GM18498 (cell line): ENCODE data around the gene IPMK.
"Not testable (repeated sequence)": the region's sequence is repeated elsewhere in the genome, so short reads cannot be mapped to it uniquely, and the experiment has no call there.

Source experiments
- ATAC-seq: cut with Tn5 transposase; IDR thresholded peaks from one replicate; pipeline ENCODE4 v1.9.1; 2021; ENCODE audit warnings: mild to moderate bottlenecking, moderate library complexity; ENCODE audit not compliant: unreplicated experiment

The IPMK gene

GRCh38 chr10:58268454-58268945 lies 806 bp upstream of the IPMK start:
- ATAC-seq: peak; percentile 2

GRCh38 chr10:58266826-58267712 lies 625 bp downstream of the IPMK start:
- ATAC-seq: peak; percentile 16

- peak; percentile 13 for ATAC-seq
Observed at GRCh38 chr10:58266003-58266825, 1.5 kb downstream of the IPMK start.

DNA sequence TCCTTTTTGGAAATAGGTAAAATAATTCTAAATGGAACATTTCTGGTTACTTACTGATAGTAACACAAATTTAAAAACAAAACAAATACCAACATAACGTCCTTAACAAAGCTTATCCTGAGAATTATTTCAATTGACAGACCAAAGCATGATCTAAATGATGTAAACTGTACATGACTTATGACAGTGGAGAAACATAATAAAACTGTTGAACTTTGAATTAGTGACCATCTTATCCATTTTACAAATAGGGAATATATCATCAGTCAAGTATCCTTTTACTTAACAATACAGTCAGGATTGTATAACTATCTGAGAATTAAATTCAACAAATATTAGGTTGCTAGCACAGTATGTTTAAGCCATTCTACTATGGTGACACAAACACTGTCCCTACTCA lies 2.4 kb downstream of the IPMK start:
- no peak for ATAC-seq

DNA sequence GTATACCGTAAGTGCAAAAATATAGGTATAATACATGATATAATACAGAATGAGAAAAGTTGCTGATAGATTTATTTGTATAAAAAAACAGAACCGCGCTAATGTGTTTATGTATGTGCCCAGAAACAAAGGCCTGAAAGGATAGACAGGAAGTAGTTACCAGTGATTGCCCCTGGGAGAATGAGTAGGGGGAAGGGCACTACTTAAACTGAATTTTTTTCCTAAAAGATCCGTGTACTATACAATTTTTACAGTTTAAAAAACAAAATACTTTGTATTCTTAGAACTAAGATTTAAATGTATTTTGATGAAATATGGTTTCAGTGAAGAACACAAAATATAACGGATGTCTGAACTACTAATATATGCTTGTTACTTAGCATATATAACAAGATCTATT lies 2.9 kb downstream of the IPMK start:
- no peak for ATAC-seq

- ATAC-seq: no peak
Observed at GRCh38 chr10:58262766-58263165, 4.9 kb downstream of the IPMK start.

DNA sequence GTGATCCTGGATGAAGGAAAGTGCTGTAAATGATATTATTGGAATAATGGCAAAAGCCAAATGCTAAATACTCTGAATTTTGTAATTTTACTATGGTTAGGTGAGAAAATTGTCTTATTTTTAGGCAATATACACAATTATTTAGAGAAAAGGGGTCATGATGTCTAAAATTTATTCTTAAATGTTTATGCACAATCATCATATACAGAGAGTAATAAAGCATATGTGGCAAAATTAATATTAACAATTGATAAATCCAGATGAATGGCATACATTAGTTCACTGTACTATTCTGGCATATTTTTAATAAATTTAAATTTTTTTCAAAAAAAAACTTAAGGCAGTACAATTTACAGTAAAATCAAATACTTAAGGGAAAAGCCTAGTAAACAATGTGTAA lies 7.4 kb downstream of the IPMK start:
- no peak for ATAC-seq

DNA sequence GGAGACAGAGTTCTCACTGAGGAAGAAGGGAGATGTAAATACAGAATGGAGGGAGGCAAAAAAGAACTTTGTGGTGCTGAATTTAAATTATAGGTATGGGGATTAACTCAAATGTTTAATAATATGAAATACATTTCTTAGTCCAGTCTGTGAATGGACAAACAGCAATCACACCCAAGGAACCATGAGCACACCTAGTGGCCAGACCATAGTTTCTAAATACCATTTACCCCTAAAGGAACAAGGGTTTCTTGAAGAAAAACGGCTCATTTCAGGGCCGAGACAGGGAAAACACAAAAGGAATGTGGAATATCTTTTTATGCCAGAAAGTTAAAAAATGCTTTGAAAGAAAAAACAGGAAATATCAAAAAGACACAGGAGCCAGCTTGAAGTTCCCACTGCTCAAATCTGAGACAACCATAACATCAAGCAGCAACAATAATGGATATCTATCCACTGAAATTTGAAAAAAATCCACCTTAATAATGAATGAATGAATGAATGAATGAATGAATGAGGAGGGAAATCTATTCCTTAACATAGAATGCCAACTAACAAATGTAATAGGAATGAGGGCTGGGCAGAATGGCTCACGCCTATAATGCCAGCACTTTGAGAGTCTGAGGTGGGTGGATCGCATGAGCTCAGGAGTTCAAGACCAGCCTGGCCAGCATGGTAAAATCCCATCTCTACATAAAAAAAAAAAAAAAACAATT lies 8.6 kb downstream of the IPMK start:
- ATAC-seq: no peak

- not testable (repeated sequence) for ATAC-seq
Observed at GRCh38 chr10:58256013-58256780, 11.5 kb downstream of the IPMK start.

- ATAC-seq: no peak
Observed at GRCh38 chr10:58254644-58255043, 13.1 kb downstream of the IPMK start.

DNA sequence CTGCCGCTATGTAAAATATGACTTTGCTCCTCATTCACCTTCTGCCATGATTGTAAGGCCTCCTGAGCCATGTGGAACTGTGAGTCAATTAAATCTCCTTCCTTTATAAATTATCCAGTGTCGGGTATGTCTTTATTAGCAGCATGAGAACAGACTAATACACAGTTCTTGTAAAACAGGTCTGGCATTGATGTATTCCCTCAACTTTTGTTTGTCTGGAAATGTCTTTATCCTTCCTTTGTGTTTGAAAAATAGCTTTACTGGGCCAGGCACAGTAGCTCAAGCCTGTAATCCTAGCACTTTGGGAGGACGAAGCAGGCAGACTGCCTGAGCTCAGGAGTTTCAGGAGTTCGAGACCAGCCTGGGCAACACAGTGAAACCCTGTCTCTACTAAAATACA lies 14.5 kb downstream of the IPMK start:
- no peak for ATAC-seq

DNA sequence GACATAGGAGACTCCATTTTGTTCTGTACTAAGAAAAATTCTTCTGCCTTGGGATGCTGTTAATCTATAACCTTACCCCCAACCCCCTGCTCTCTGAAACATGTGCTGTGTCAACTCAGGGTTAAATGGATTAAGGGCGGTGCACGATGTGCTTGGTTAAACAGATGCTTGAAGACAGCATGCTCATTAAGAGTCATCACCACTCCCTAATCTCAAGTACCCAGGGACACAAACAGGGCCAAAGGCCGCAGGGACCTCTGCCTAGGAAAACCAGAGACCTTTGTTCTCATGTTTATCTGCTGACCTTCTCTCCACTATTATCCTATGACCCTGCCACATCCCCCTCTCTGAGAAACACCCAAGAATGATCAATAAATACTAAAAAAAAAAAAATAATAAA lies 23.0 kb downstream of the IPMK start:
- ATAC-seq: not testable (repeated sequence)

DNA sequence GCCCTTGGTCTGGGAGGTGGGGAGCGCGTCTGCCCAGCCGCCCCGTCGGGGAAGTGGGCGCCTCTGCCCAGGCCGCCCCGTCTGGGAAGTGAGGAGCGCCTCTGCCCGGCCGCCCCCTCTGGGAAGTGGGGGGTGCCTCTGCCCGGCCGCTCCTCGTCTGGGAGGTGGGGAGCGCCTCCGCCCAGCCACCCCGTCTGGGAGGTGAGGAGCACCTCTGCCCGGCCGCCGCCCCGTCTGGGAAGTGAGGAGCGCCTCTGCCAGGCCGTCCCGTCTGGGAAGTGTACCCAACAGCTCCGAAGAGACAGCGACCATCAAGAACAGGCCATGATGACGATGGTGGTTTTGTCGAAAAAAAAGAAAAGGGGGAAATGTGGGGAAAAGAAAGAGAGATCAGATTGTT lies 23.5 kb downstream of the IPMK start:
- not testable (repeated sequence) for ATAC-seq

GRCh38 chr10:58243801-58244200 lies 23.9 kb downstream of the IPMK start:
- not testable (repeated sequence) for ATAC-seq

GRCh38 chr10:58243269-58243668 lies 24.4 kb downstream of the IPMK start:
- ATAC-seq: no peak

- no peak for ATAC-seq
Observed at GRCh38 chr10:58241346-58241745, 26.3 kb downstream of the IPMK start.

DNA sequence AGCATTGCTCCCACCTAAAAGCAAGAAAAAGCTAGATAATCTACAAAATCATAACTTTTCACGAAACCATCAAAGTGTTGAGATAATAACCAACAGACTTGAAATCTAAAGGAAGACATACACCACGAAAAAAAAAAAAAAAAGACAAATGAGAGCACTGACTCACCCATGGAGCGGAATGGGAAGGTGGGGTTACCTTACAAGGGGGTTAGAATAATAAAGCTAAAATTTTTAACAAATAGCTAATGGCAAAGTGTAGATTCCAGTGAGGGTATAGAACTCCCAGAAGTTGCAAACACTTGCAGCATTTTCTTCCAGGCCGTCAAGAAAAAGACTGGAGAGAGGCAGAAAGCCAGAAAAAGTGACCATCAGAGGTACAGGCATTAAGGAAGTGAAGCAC lies 27.2 kb downstream of the IPMK start:
- no peak for ATAC-seq

DNA sequence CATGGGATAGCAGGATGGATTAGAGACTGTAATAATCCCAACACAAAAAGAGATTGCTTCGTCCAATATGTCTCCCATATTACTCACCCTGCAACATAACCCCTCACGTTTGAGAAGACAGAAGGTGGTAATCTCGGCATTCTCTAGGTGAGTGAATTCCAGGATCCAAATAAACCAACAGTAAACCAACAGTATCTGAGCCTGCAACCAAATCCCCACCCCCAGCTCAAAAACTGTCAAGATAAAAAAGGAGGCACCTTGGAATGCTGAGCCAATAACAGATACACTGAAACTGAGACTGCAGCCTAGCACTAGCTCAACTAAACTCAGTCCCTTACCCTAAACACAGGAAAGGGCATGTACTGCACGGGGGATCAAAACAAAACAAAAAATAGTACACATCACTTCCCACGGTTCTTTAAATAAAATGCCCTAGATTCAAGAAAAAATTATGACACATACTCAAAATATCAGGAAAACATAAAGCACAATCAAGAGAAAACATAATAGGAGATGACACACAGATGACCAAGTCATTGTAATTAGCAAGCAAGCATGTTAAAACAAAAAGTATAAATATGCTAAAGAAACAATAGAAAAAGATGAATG lies 28.0 kb downstream of the IPMK start:
- no peak for ATAC-seq

DNA sequence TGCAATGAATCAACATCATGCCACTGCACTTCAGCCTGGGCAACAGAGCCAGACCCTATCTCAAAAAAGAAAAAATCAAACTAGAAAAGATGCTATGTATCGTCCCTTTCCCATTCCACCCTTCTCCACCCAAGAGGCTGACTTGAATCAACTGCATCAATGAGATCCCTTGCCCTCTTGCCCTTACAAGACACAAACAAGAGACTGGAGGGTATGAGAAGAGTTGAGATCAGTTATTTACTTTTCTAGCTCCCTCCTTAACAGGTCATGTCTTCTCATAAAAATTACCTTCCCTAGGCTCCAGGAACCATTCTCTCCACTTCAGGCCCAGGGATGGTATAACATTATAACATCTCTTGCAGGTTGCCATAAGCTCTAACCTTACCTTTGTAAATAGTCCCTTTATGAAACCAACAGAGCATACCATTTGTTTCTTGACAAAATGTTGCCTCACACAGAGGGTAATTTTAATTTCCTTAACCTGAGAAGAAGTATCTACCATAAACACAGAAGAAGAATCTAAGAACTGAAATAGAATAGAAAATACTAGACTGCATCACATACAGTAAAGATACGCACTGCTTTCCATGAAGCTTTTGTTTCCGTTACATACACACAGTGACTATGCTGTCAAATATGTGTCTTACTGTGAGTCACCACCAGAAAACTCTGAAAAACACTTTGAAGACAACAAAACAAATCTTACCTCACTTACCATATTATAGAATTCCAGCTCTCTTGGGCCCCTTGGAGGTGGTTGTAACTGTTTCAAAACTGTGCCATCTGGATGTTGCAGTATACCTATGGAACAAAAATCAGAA lies 30.5 kb downstream of the IPMK start:
- ATAC-seq: no peak
